ENCODE results near the gene ENTPD1.

DNA sequence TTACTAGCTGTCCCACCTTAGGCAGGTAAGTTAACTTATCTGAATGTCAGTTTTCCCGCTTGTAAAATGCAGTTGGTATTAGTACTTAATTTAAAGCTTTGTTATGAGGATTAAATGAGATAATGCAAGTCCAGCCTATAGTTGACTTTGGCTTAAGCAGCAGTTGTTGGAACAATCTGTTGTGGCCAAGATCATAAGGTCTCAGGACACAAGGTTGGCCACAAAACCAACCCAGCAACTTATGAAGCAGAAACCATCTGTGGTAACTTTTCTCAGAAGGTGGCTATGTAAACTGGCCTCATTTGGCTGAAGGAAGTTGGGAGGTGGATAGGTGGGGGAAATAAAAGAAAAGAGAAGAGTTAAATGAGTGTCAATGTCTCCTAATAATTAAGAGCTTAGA lies 29.4 kb downstream of the ENTPD1 start:
- TF ChIP-seq, protein P1, sequence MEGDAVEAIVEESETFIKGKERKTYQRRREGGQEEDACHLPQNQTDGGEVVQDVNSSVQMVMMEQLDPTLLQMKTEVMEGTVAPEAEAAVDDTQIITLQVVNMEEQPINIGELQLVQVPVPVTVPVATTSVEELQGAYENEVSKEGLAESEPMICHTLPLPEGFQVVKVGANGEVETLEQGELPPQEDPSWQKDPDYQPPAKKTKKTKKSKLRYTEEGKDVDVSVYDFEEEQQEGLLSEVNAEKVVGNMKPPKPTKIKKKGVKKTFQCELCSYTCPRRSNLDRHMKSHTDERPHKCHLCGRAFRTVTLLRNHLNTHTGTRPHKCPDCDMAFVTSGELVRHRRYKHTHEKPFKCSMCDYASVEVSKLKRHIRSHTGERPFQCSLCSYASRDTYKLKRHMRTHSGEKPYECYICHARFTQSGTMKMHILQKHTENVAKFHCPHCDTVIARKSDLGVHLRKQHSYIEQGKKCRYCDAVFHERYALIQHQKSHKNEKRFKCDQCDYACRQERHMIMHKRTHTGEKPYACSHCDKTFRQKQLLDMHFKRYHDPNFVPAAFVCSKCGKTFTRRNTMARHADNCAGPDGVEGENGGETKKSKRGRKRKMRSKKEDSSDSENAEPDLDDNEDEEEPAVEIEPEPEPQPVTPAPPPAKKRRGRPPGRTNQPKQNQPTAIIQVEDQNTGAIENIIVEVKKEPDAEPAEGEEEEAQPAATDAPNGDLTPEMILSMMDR (IDR thresholded peaks at IDR 0.05; ENCODE audit: low read depth, low read length): no peak
- TF ChIP-seq EZH2phosphoT487 (IDR thresholded peaks at IDR 0.05; ENCODE audit: low read depth): no peak
